ENCODE measurements around the gene C11orf24.

- TF ChIP-seq POLR2A (IDR thresholded peaks at IDR 0.05) (no peak), CTCF (IDR thresholded peaks at IDR 0.05) (no peak)
These were observed 7.5 kb downstream of the C11orf24 start for GRCh38 chr11:68264244-68264643.

All from Peyer's patch (tissue), 4 donors.